Retinal pigment epithelial cell (primary cell): ENCODE measurements around the gene PPP2R2D.
A peak's percentile ranks its signal among the peaks of the same experiment; 100 is the strongest.
"Not testable (repeated sequence)": the region's sequence is repeated elsewhere in the genome, so short reads cannot be mapped to it uniquely, and the experiment has no call there.

ENCODE experiments used
- DNase-seq: peaks from one replicate; pipeline ENCODE4 v3.0.0-alpha.2; 2010; ENCODE audit warnings: low read depth
- H3K4me3 ChIP-seq: 2 replicates; pipeline ENCODE4 v1.5.1; 2011; ENCODE audit warnings: mild to moderate bottlenecking, low read length, control low read depth, moderate library complexity
- TF ChIP-seq, protein P1 (sequence below): conservative IDR thresholded peaks from 2 replicates; pipeline ENCODE4 v1.5.1; 2011; ENCODE audit warnings: low read depth, low read length, control low read depth, inconsistent platforms

Gene PPP2R2D

DNA sequence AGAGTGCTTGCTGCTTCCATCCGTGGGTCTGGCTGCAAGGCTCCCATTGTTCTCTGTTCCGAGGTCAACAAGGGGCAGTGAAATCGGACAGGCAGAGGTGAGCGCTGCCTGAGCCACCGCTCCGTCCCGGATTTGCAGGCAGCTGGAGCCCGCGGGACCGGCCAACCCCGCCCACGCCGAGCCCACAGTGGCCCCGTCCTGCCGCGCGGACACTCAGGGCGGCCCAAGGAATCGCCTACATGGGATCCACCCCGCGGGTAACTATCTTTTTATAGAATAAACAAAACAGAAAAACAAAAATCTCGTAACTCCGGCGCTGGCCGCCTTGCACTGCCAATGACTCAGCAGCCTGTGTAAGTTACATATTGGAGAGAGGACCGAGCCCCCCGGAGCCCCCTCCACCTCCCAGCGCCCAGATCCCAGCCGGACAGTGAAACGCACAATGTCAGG is 79.0 kb downstream of the PPP2R2D start:
- DNase-seq: no peak
- TF ChIP-seq, protein P1, sequence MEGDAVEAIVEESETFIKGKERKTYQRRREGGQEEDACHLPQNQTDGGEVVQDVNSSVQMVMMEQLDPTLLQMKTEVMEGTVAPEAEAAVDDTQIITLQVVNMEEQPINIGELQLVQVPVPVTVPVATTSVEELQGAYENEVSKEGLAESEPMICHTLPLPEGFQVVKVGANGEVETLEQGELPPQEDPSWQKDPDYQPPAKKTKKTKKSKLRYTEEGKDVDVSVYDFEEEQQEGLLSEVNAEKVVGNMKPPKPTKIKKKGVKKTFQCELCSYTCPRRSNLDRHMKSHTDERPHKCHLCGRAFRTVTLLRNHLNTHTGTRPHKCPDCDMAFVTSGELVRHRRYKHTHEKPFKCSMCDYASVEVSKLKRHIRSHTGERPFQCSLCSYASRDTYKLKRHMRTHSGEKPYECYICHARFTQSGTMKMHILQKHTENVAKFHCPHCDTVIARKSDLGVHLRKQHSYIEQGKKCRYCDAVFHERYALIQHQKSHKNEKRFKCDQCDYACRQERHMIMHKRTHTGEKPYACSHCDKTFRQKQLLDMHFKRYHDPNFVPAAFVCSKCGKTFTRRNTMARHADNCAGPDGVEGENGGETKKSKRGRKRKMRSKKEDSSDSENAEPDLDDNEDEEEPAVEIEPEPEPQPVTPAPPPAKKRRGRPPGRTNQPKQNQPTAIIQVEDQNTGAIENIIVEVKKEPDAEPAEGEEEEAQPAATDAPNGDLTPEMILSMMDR: no peak
- H3K4me3 ChIP-seq: peak overlapping the region; percentile 74

DNA sequence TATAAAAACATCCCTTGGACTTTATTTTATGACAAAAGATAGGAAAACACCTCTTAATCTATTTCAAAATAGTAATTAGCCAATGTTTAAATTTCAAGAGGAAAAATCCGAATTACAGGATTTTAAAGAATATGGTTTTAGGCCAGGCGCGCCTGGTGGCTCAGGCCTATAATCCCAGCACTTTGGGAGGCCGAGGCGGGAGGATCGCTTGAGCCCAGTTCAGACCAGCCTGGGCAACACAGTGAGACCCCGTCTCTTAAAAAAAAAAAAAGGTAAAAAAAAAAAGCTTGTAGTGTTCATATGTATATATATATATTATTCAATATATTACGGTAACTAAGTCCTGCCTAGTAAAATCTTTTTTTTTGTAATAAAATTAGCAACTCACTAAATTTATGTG is 79.5 kb downstream of the PPP2R2D start:
- TF ChIP-seq, protein P1: no peak
- H3K4me3 ChIP-seq: peak overlapping the region; percentile 74
- no peak for DNase-seq

DNA sequence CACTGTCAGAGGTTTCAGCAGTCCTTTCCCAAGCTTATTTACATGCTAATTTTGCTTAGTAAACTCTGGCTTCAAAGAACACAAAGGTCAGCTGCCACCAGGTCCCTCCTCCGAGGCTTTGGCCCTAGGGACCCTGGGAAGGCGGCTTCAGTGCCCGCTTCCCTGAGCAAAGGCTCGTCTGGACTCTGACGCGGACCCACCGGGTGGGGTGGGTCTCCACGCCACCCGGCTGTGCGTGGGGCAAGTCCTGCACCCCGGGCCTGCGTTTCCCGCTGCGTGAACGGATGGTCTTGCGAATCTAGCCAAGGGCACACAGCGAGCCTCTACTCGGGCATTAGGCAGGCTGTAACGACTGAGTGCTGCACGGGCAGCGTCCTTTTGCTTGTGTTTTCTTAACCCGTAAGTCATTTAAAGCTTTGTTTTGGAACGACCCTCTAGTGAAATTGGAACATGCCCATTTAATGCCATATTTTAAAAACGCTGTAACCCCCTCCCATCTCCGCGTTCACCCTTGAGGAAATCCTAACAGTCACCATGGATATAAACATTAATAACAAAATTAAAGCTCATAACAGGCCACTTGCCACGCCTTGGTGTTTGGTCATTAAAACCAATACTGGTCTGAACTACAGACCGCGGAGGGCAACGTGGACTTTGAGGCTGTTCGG is 80.1 kb downstream of the PPP2R2D start:
- TF ChIP-seq, protein P1: no peak
- peak overlapping the region; percentile 74 for H3K4me3 ChIP-seq
- DNase-seq: no peak

DNA sequence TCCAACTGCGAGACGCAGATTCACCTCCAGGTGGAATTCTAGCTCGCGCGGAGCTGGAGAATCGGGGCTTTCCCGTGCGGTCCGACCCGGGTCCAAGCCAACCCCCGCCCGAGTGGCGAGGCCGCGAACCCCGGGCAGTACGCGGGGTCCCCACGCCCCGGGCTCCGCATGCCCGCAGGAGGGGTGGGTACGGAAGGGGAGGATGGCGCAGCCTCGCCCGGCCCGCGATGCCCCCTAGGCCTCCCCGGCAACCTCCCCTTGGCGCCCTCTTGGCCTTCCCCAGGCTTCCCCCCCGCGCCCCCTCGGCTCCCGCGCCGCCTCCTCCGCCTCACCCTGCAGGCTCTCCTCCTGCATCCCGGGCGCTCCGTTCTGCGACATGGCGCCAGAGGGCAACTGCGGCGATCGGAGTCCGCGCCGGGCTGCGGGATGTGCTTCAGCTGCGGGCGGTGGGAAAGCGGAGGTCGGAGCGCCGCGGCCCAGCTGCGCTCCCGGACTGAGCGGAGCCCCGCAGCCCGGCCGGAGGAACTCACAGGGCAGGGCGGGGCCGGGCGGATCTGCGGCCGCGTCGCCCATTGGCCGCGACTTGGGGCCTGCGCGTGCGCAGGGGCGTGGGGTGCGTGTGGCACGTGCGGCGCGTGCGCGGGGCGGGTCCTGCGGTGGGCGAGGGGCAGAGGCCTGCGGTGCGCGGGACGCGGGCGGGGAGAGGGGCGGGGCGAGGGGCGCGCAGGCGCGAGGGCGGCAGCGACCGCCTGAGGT is 80.8 kb downstream of the PPP2R2D start, which contains the start of gene BNIP3:
BNIP3 (minus strand) TSS at position 495 of the 756 bp plus-strand sequence; CDS start at position 378, 117 bp downstream.
- peak; percentile 45 for DNase-seq
- TF ChIP-seq, protein P1: no peak
- peak within 1 kb of the TSS; percentile 74 for H3K4me3 ChIP-seq

DNA sequence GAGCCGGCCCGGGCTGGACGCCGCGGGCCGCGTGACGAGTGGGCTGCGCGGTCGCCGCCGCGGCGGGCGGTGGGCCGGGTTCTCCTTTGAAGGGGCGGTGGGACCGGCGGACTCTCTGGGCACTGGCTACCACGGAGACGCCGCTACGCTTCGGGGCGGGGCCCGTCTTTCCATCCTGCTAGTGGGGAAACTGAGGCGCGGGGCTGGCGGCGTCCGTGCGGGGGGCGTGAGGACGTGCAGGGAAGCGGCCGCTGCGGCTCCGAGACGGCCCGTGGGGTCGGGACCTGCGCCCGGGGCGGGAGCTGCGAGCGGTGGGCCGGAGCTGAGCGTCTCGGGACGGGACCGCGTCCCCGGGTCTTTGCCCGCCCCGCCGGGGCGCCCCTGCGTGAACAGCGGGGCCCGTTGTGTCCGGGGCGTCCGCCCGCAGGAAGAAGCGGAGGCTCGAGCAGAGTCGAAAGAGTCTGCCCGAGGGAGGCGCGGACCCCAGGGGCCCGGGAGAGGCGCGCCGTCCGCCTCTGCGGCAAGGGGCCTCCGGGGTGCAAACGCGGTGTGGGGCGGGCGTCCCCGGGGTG is 81.5 kb downstream of the PPP2R2D start:
- TF ChIP-seq, protein P1: no peak
- DNase-seq: no peak
- H3K4me3 ChIP-seq: peak overlapping the region; percentile 47

DNA sequence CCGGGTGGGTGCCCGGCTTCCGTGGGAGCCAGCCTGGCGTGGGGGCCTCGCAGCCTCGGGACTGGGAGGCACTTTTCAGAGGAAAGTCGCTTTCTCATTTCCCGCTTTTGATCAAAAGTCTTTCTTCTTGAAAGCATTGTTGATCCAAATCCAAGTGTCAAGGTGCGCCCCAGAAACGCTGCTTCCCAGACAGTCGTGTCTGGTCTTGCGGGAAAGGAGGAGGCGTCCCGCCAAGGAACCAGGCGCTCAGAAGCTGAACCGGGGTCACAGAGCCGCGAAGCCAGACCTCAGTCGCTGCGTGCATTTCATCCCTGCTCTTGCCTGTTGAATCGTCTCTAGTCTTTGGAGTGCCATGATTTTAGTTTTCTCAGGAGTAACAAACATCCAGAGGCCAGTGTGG is 82.0 kb downstream of the PPP2R2D start:
- no peak for DNase-seq
- no peak overlapping the region for H3K4me3 ChIP-seq
- TF ChIP-seq, protein P1: no peak

DNA sequence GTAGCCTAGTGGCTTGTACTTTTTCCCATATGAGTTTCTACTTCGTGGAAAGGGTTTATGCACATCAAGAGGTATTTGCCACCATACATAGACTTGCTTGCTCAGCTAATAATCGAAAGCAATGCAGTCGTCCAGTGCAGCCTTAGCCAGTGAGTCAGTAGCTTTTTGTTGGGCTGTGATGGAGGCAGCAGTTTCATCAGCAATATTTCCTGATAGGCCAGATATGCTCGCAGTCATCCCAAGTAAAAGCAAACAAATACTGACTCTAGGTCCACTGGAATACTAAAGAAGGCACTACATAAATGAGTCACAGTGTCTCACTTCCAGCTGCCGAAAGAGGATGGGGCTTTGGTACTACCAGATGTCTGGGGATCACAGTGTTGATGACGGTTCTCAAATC is 83.0 kb downstream of the PPP2R2D start:
- H3K4me3 ChIP-seq: no peak overlapping the region
- TF ChIP-seq, protein P1: no peak
- DNase-seq: peak; percentile 4

DNA sequence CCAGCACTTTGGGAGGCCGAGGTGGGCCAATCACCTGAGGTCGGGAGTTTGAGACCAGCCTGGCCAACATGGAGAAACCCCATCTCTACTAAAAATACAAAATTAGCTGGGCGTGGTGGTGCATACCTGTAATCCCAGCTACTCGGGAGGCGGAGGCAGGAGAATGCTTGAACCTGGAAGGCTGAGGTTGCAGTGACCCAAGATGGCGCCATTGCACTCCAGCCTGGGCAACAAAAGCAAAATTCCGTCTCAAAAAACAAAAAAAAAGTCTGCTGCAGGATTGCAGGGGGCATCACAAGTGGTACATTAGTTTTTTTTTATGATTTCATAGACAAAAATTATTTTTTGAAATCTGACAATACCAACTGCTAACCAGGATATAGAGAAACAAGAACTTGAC is 86.0 kb downstream of the PPP2R2D start:
- not testable (repeated sequence) for H3K4me3 ChIP-seq, DNase-seq

DNA sequence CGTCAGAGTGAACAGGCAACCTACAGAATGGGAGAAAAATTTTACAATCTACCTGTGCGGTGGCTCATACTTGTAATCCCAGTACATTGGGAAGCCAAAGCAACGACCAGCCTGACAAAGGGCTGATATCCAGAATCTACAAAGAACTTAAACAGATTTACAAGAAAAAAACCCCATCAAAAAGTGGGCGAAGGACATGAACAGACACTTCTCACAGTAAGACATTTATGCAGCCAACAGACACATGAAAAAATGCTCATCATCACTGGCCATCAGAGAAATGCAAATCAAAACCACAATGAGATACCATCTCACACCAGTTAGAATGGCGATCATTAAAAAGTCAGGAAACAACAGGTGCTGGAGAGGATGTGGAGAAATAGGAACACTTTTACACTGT is 86.5 kb downstream of the PPP2R2D start:
- not testable (repeated sequence) for H3K4me3 ChIP-seq, DNase-seq

DNA sequence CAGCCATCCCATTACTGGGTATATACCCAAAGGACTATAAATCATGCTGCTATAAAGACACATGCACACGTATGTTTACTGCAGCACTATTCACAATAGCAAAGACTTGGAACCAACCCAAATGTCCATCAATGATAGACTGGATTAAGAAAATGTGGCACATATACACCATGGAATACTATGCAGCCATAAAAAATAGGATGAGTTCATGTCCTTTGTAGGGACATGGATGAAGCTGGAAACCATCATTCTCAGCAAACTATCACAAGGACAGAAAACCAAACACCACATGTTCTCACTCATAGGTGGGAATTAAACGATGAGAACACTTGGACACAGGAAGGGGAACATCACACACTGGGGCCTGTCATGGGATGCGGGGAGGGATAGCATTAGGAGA is 87.0 kb downstream of the PPP2R2D start:
- H3K4me3 ChIP-seq, DNase-seq: not testable (repeated sequence)
